PC-9 (cell line): Measurements from ENCODE around the gene PLEKHA6. TPM values are rescaled to one million over a fixed set of nuclear protein-coding genes. Genes with fewer than 3 reads are reported as not detected.
A peak's percentile ranks its signal among the peaks of the same experiment; 100 is the strongest.

ENCODE experiments used
- BruUV-seq: library from RNA; stranded (reverse); fragments of 400-500 nt; replicated peaks from 2 replicates; lab custom pipeline; 2021; lab: Mats Ljungman, UMichigan
- CTCF ChIA-PET: fragments of 300-600 bp; sonication (Branson Sonifier 250); formaldehyde crosslinking; loops from one replicate; lab custom pipeline; 2022; ENCODE audit warnings: antibody characterized with exemption; lab: Charles Lee
- POLR2A ChIA-PET: fragments of 300-600 bp; sonication (Branson Sonifier 250); formaldehyde crosslinking; loops from one replicate; lab custom pipeline; 2022; ENCODE audit warnings: antibody characterized with exemption; ENCODE audit not compliant: unreplicated experiment; lab: Charles Lee
- DNase-seq, 2 experiments: peaks; one replicate each; pipeline versions ENCODE4 v3.0.0 to v3.0.0-alpha.2; 2015 to 2022; ENCODE audit warnings: mixed read lengths in 1 of 2
- H2AFZ ChIP-seq: fragments of 200-600 bp; sonication (generic); 2 replicates; pipeline ENCODE4 v1.8.1; 2017; ENCODE audit warnings: antibody characterized with exemption
- H3F3A ChIP-seq: fragments of 200-600 bp; sonication (generic); 2 replicates; pipeline ENCODE4 v1.8.1; 2017; ENCODE audit warnings: antibody characterized with exemption, mild to moderate bottlenecking, low read depth; ENCODE audit not compliant: insufficient read depth
- H3K27ac ChIP-seq: fragments of 200-600 bp; sonication (generic); 2 replicates; pipeline ENCODE4 v1.6.1; 2016; ENCODE audit warnings: mixed run types
- H3K27me3 ChIP-seq: fragments of 200-600 bp; sonication (generic); 2 replicates; pipeline ENCODE4 v1.6.1; 2016; ENCODE audit warnings: low read depth, mixed run types; ENCODE audit not compliant: insufficient read depth
- H3K36me3 ChIP-seq: fragments of 200-600 bp; sonication (generic); 2 replicates; pipeline ENCODE4 v1.6.1; 2016; ENCODE audit warnings: low read depth, mixed run types
- H3K4me1 ChIP-seq: fragments of 200-600 bp; sonication (generic); replicated peaks from 2 replicates; pipeline ENCODE4 v1.6.1; 2016; ENCODE audit warnings: mixed run types; ENCODE audit not compliant: insufficient read depth
- H3K4me2 ChIP-seq: fragments of 200-600 bp; sonication (generic); 2 replicates; pipeline ENCODE4 v1.6.1; 2017; ENCODE audit warnings: mixed run types
- H3K4me3 ChIP-seq: fragments of 200-600 bp; sonication (generic); 2 replicates; pipeline ENCODE4 v1.6.1; 2016; ENCODE audit warnings: mixed run types
- H3K79me2 ChIP-seq: fragments of 200-600 bp; sonication (generic); 2 replicates; pipeline ENCODE4 v1.6.1; 2017; ENCODE audit warnings: low read depth, mixed run types
- H3K9me2 ChIP-seq: fragments of 200-600 bp; sonication (generic); 2 replicates; pipeline ENCODE4 v1.8.1; 2017; ENCODE audit warnings: mild to moderate bottlenecking; ENCODE audit not compliant: insufficient read depth
- H3K9me3 ChIP-seq: fragments of 200-600 bp; sonication (generic); 2 replicates; pipeline ENCODE4 v1.8.1; 2016; ENCODE audit warnings: low read depth; ENCODE audit not compliant: insufficient read depth
- H4K20me1 ChIP-seq: fragments of 200-600 bp; sonication (generic); 2 replicates; pipeline ENCODE4 v1.8.1; 2017; ENCODE audit not compliant: insufficient read depth
- EZH2 ChIP-seq: fragments of 200-600 bp; sonication (generic); IDR thresholded peaks from 2 replicates; pipeline ENCODE4 v1.8.0; 2017; ENCODE audit warnings: antibody characterized with exemption, low read depth
- intact Hi-C: fragments of 100-400 bp; cut with micrococcal nuclease; formaldehyde crosslinking; loops from one replicate; pipeline ENCODE4 v1.10.0; 2022; ENCODE audit not compliant: unreplicated experiment
- total RNA-seq: library from RNA; stranded (reverse); gene quantifications from 2 replicates; pipeline ENCODE4 v1.2.3, GENCODE V29; 2021
- TF ChIP-seq, protein P1 (sequence below): fragments of 200-600 bp; sonication (generic); conservative IDR thresholded peaks from 2 replicates; pipeline ENCODE4 v1.6.1; 2017; ENCODE audit warnings: mixed run types, antibody characterized with exemption, mild to moderate bottlenecking, moderate library complexity

Gene PLEKHA6
- total RNA-seq, 1 experiment from 2014 or later, result 52.0 TPM

- peak overlapping the region; percentile 97 for H3K4me2 ChIP-seq
- H3K36me3 ChIP-seq, result peaks cover 10% of the 10 kb centered on the region
- no peaks in the 10 kb centered on the region for H4K20me1 ChIP-seq
- no peaks in the 10 kb centered on the region for H3K9me2 ChIP-seq
- intact Hi-C loops, result no loop called here
- no peak overlapping the region; the same call in 1 of the 2 replicates for H2AFZ ChIP-seq
- no peak for TF ChIP-seq EZH2
- TF ChIP-seq, protein P1, sequence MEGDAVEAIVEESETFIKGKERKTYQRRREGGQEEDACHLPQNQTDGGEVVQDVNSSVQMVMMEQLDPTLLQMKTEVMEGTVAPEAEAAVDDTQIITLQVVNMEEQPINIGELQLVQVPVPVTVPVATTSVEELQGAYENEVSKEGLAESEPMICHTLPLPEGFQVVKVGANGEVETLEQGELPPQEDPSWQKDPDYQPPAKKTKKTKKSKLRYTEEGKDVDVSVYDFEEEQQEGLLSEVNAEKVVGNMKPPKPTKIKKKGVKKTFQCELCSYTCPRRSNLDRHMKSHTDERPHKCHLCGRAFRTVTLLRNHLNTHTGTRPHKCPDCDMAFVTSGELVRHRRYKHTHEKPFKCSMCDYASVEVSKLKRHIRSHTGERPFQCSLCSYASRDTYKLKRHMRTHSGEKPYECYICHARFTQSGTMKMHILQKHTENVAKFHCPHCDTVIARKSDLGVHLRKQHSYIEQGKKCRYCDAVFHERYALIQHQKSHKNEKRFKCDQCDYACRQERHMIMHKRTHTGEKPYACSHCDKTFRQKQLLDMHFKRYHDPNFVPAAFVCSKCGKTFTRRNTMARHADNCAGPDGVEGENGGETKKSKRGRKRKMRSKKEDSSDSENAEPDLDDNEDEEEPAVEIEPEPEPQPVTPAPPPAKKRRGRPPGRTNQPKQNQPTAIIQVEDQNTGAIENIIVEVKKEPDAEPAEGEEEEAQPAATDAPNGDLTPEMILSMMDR, result no peak
- ChIA-PET POLR2A (no interaction called here), CTCF (interaction anchor here (0.6 to 1.1 kb wide), 2 partner anchors 39 to 186 kb away, joined by 3 read pairs; no protein-coding TSS in a partner anchor)
- H3K27me3 ChIP-seq, result no peaks in the 10 kb centered on the region
- peak overlapping the region; percentile 43; the same call in 1 of the 2 replicates for H3K27ac ChIP-seq
- H3K4me3 ChIP-seq, result peak overlapping the region; percentile 82
- H3K79me2 ChIP-seq, result peaks cover 53% of the 10 kb centered on the region
- BruUV-seq, result no TSS peak
- H3K9me3 ChIP-seq, result no peaks in the 10 kb centered on the region; the same call in 1 of the 2 replicates
- no peak for DNase-seq
- peaks cover 85% of the 10 kb centered on the region for H3K4me1 ChIP-seq
- H3F3A ChIP-seq, result peaks cover 19% of the 10 kb centered on the region
These were observed 183.7 kb downstream of the PLEKHA6 start for GRCh38 chr1:204176049-204176448.

- DNase-seq, result peak in 1 of 2 experiments; percentile 85
- H4K20me1 ChIP-seq, result no peaks in the 10 kb centered on the region
- no peaks in the 10 kb centered on the region for H3K9me2 ChIP-seq
- H3K4me2 ChIP-seq, result peak overlapping the region; percentile 97
- H3F3A ChIP-seq, result peaks cover 28% of the 10 kb centered on the region
- TF ChIP-seq EZH2, result no peak
- TF ChIP-seq, protein P1, result no peak
- no TSS peak for BruUV-seq
- intact Hi-C loops, result loop anchor here (5.0 kb wide), 1 partner anchor 332 kb away; no protein-coding TSS in a partner anchor
- POLR2A ChIA-PET, result interaction anchor here (0.6 to 0.8 kb wide), 2 partner anchors 44 to 156 kb away, joined by 4 read pairs; no protein-coding TSS in a partner anchor
- CTCF ChIA-PET, result interaction anchor here (1.1 kb wide), 1 partner anchor 40 kb away, joined by 3 read pairs; no protein-coding TSS in a partner anchor
- peak overlapping the region; percentile 43 for H3K27ac ChIP-seq
- no peak overlapping the region for H2AFZ ChIP-seq
- no peaks in the 10 kb centered on the region for H3K27me3 ChIP-seq
- H3K4me3 ChIP-seq, result peak overlapping the region; percentile 82
- peaks cover 16% of the 10 kb centered on the region for H3K36me3 ChIP-seq
- H3K4me1 ChIP-seq, result peaks cover 84% of the 10 kb centered on the region
- H3K9me3 ChIP-seq, result peaks cover 9% of the 10 kb centered on the region
- H3K79me2 ChIP-seq, result peaks cover 53% of the 10 kb centered on the region
These were observed 184.8 kb downstream of the PLEKHA6 start for GRCh38 chr1:204174958-204175357.

GRCh38 chr1:204172404-204173029, 187.2 kb downstream of the PLEKHA6 start:
- peak overlapping the region; percentile 37 for H3K4me2 ChIP-seq
- TF ChIP-seq, protein P1, result no peak
- TF ChIP-seq EZH2, result no peak
- H3K27me3 ChIP-seq, result no peaks in the 10 kb centered on the region
- H3K79me2 ChIP-seq, result peaks cover 34% of the 10 kb centered on the region
- ChIA-PET POLR2A (interaction anchor here (0.6 kb wide), 3 partner anchors 140 to 302 kb away, joined by 5 to 9 read pairs (median 8); no protein-coding TSS in a partner anchor), CTCF (interaction anchor here (0.9 to 1.6 kb wide), 2 partner anchors 18 to 26 kb away, joined by 3 to 5 read pairs; no protein-coding TSS in a partner anchor)
- H2AFZ ChIP-seq, result peak overlapping the region; percentile 63
- H3K4me3 ChIP-seq, result no peak overlapping the region
- peaks cover 22% of the 10 kb centered on the region for H3F3A ChIP-seq
- H3K9me3 ChIP-seq, result peaks cover 24% of the 10 kb centered on the region
- DNase-seq, result no peak
- no peaks in the 10 kb centered on the region for H4K20me1 ChIP-seq
- no peaks in the 10 kb centered on the region for H3K9me2 ChIP-seq
- peaks cover 10% of the 10 kb centered on the region; the same call in 1 of the 2 replicates for H3K36me3 ChIP-seq
- H3K4me1 ChIP-seq, result peaks cover 61% of the 10 kb centered on the region
- BruUV-seq, result no TSS peak
- intact Hi-C loops, result loop anchor here (2.0 to 5.0 kb wide), 2 partner anchors 18 to 335 kb away; no protein-coding TSS in a partner anchor
- H3K27ac ChIP-seq, result peak overlapping the region; percentile 88
